ENCODE results near the gene BCL2A1.

DNA sequence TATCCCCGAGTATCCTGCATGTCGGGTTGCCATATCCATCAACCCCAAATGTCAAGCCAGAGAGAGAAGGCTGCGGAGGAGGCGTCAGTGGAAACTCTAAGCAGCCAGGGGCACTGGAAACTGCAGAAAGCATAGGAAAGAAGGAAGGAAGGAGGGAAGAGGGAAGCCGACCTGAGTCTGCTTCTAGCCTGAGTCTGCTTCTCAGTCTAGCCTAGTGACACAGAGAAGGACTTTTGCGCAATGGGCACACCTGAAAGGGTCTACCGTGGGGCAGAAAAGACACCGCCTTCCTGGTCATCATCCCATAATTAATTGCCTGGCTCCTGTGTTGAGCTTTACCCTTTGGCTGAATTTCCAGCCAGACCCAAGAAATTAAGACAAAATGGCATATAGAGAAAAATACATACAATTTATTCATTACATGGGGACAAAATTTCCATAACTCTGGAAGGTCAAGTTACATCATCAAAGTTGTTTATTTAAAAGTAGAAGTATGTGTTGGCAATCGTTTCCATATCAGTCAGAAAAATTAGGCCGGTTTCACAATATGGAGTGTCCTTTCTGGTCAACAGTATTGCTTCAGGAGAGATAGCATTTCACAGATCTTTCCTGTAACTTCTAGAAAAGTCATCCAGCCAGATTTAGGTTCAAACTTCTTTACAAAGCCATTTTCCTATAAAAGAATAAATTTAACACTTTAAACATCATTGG lies 10.3 kb downstream of the BCL2A1 start:
- TF ChIP-seq YY1 (IDR thresholded peaks at IDR 0.05) (peak; percentile 79), TAF1 (conservative IDR thresholded peaks at IDR 0.05) (no peak), HNF4G (IDR thresholded peaks at IDR 0.05) (no peak), SP1 (IDR thresholded peaks at IDR 0.05) (peak; percentile 29)
- TF ChIP-seq, protein P1, sequence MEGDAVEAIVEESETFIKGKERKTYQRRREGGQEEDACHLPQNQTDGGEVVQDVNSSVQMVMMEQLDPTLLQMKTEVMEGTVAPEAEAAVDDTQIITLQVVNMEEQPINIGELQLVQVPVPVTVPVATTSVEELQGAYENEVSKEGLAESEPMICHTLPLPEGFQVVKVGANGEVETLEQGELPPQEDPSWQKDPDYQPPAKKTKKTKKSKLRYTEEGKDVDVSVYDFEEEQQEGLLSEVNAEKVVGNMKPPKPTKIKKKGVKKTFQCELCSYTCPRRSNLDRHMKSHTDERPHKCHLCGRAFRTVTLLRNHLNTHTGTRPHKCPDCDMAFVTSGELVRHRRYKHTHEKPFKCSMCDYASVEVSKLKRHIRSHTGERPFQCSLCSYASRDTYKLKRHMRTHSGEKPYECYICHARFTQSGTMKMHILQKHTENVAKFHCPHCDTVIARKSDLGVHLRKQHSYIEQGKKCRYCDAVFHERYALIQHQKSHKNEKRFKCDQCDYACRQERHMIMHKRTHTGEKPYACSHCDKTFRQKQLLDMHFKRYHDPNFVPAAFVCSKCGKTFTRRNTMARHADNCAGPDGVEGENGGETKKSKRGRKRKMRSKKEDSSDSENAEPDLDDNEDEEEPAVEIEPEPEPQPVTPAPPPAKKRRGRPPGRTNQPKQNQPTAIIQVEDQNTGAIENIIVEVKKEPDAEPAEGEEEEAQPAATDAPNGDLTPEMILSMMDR (IDR thresholded peaks at IDR 0.05; ENCODE audit: low read depth, low read length, missing input control), result no peak
- TF ChIP-seq, protein P2, sequence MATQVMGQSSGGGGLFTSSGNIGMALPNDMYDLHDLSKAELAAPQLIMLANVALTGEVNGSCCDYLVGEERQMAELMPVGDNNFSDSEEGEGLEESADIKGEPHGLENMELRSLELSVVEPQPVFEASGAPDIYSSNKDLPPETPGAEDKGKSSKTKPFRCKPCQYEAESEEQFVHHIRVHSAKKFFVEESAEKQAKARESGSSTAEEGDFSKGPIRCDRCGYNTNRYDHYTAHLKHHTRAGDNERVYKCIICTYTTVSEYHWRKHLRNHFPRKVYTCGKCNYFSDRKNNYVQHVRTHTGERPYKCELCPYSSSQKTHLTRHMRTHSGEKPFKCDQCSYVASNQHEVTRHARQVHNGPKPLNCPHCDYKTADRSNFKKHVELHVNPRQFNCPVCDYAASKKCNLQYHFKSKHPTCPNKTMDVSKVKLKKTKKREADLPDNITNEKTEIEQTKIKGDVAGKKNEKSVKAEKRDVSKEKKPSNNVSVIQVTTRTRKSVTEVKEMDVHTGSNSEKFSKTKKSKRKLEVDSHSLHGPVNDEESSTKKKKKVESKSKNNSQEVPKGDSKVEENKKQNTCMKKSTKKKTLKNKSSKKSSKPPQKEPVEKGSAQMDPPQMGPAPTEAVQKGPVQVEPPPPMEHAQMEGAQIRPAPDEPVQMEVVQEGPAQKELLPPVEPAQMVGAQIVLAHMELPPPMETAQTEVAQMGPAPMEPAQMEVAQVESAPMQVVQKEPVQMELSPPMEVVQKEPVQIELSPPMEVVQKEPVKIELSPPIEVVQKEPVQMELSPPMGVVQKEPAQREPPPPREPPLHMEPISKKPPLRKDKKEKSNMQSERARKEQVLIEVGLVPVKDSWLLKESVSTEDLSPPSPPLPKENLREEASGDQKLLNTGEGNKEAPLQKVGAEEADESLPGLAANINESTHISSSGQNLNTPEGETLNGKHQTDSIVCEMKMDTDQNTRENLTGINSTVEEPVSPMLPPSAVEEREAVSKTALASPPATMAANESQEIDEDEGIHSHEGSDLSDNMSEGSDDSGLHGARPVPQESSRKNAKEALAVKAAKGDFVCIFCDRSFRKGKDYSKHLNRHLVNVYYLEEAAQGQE (IDR thresholded peaks at IDR 0.05), result no peak

Measured in liver (tissue), 3 donors.